ENCODE data around the gene FUNDC1.

Gene FUNDC1

DNA sequence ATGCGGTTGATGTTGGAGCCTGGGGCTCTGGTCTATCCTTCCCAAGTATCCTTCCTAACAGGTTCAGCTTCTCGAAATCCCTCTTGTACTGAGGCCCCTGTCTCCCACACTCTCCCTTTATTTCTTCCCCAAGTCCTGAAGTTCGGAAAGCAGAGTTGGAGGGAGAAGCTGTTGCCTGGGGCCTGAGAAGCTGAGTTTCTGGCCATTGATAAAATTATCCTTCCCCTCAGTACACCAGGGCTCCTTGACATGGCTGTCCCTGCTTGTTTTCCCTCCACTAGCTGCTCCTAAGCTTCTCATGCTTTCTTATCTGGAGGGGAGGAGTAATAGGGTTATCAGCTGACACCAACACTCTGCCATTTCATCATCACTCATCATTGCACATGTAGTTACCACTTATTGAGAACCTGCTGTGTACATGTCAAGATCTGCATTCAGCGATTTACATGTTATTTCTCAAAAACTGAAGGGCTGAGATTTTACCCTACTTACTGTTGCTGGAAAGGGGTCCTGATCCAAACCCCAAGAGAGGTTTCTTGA is 58.0 kb downstream of the FUNDC1 start:
- Histone ChIP-seq H3K4me3 (ENCODE audit: low read length) (no peak overlapping the region), H3K79me2 (ENCODE audit: low read length) (no peaks in the 10 kb centered on the region)
- TF ChIP-seq EZH2 (optimal IDR thresholded peaks at IDR 0.05; ENCODE audit: low read depth, low read length) (no peak), EZH2phosphoT487 (IDR thresholded peaks at IDR 0.05; ENCODE audit: low read length) (no peak)
- TF ChIP-seq, protein P1, sequence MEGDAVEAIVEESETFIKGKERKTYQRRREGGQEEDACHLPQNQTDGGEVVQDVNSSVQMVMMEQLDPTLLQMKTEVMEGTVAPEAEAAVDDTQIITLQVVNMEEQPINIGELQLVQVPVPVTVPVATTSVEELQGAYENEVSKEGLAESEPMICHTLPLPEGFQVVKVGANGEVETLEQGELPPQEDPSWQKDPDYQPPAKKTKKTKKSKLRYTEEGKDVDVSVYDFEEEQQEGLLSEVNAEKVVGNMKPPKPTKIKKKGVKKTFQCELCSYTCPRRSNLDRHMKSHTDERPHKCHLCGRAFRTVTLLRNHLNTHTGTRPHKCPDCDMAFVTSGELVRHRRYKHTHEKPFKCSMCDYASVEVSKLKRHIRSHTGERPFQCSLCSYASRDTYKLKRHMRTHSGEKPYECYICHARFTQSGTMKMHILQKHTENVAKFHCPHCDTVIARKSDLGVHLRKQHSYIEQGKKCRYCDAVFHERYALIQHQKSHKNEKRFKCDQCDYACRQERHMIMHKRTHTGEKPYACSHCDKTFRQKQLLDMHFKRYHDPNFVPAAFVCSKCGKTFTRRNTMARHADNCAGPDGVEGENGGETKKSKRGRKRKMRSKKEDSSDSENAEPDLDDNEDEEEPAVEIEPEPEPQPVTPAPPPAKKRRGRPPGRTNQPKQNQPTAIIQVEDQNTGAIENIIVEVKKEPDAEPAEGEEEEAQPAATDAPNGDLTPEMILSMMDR (IDR thresholded peaks at IDR 0.05; ENCODE audit: low read length), result no peak

DNA sequence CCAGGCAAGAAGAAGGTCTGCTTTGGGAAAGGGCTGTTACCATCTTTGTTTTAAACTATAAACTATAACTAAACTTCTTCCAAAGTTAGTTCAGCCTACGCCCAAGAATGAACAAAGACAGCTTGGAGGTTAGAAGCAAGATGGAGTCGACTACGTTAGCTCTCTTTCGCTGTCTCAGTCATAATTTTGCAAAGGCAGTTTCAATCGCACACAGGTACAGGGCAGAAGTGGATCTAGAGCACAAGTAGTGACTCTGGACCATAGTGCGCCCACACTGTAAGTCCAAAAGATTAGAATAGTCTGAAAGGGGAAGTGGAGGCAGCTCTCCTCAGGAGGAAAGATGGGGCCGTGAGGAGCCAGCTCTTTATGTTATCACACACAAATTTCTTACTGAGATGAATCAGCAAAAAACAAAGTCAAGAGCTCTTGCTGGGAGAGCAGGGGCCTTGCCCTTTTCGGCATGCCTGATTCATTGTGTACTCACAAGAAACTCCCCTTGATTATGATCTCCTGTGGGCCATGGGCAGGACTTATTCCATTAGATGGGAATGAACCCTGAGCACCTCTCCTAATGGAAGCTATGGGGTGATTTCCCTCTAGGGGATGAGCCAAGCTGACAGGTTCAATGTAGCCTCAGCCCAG is 58.6 kb downstream of the FUNDC1 start:
- DNase-seq, result no peak
- no peak overlapping the region for H3K9ac ChIP-seq (ENCODE audit: low read length)
- no peaks in the 10 kb centered on the region for H3K9me3 ChIP-seq (replicated peaks; ENCODE audit: insufficient read depth, low read length)
- no peaks in the 10 kb centered on the region for H3F3A ChIP-seq (ENCODE audit: insufficient read depth, low read length)
- H2AFZ ChIP-seq (ENCODE audit: low read length), result no peak overlapping the region
- H3K79me2 ChIP-seq (ENCODE audit: low read length), result no peaks in the 10 kb centered on the region
- no peak overlapping the region for H3K27ac ChIP-seq (ENCODE audit: low read length)
- H3K36me3 ChIP-seq (replicated peaks; ENCODE audit: insufficient read depth, low read length), result no peaks in the 10 kb centered on the region
- no peaks in the 10 kb centered on the region for H4K20me1 ChIP-seq (ENCODE audit: insufficient read depth, low read length)
- H3K27me3 ChIP-seq (replicated peaks; ENCODE audit: insufficient read depth, low read length), result no peaks in the 10 kb centered on the region
- TF ChIP-seq, protein P1 (IDR thresholded peaks at IDR 0.05; ENCODE audit: low read length), result no peak
- TF ChIP-seq EZH2phosphoT487 (IDR thresholded peaks at IDR 0.05; ENCODE audit: low read length) (no peak), EZH2 (optimal IDR thresholded peaks at IDR 0.05; ENCODE audit: low read depth, low read length) (no peak)
- H3K4me1 ChIP-seq (ENCODE audit: low read length), result no peaks in the 10 kb centered on the region
- H3K9me2 ChIP-seq (replicated peaks; ENCODE audit: insufficient read depth, low read length), result no peaks in the 10 kb centered on the region
- no peak overlapping the region for H3K4me2 ChIP-seq (ENCODE audit: low read depth, low read length)
- no peak overlapping the region for H3K4me3 ChIP-seq (ENCODE audit: low read length)

More for the DNA sequence above, 58.0 kb downstream of the FUNDC1 start:
- H3F3A ChIP-seq (ENCODE audit: insufficient read depth, low read length), result no peaks in the 10 kb centered on the region
- no peaks in the 10 kb centered on the region for H3K9me2 ChIP-seq (replicated peaks; ENCODE audit: insufficient read depth, low read length)
- no peak overlapping the region for H3K27ac ChIP-seq (ENCODE audit: low read length)
- H3K9me3 ChIP-seq (replicated peaks; ENCODE audit: insufficient read depth, low read length), result no peaks in the 10 kb centered on the region
- H3K9ac ChIP-seq (ENCODE audit: low read length), result no peak overlapping the region
- no peak overlapping the region for H2AFZ ChIP-seq (ENCODE audit: low read length)
- no peak overlapping the region for H3K4me2 ChIP-seq (ENCODE audit: low read depth, low read length)
- no peaks in the 10 kb centered on the region for H3K36me3 ChIP-seq (replicated peaks; ENCODE audit: insufficient read depth, low read length)
- H4K20me1 ChIP-seq (ENCODE audit: insufficient read depth, low read length), result no peaks in the 10 kb centered on the region
- no peaks in the 10 kb centered on the region for H3K4me1 ChIP-seq (ENCODE audit: low read length)
- no peak for DNase-seq
- no peaks in the 10 kb centered on the region for H3K27me3 ChIP-seq (replicated peaks; ENCODE audit: insufficient read depth, low read length)

DNA sequence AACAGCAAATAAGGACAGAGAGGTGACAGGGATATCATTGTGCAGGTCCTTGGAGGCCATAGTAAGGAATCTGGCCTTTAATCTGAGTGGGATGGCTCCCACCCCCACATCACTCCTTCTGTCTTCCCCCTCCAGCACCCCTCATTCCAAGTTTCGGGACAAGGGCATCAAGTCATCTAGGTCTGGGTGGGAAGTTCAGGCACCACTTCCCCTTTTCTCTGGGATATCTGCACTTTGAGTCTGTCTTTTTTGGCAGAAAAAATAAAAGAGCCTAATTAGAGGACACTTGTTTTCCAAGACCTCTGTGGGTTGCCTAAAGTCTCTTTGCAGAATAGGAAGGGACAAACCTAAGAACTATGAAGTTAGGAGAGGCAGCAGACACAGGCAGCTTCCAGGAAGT is 60.1 kb downstream of the FUNDC1 start:
- no peaks in the 10 kb centered on the region for H3F3A ChIP-seq (ENCODE audit: insufficient read depth, low read length)
- no peak overlapping the region for H3K9ac ChIP-seq (ENCODE audit: low read length)
- H3K9me3 ChIP-seq (replicated peaks; ENCODE audit: insufficient read depth, low read length), result no peaks in the 10 kb centered on the region
- no peak overlapping the region for H2AFZ ChIP-seq (ENCODE audit: low read length)
- no peak overlapping the region for H3K27ac ChIP-seq (ENCODE audit: low read length)
- no peaks in the 10 kb centered on the region for H3K9me2 ChIP-seq (replicated peaks; ENCODE audit: insufficient read depth, low read length)
- no peaks in the 10 kb centered on the region for H3K27me3 ChIP-seq (replicated peaks; ENCODE audit: insufficient read depth, low read length)
- TF ChIP-seq EZH2phosphoT487 (IDR thresholded peaks at IDR 0.05; ENCODE audit: low read length) (no peak), EZH2 (optimal IDR thresholded peaks at IDR 0.05; ENCODE audit: low read depth, low read length) (no peak)
- TF ChIP-seq, protein P1 (IDR thresholded peaks at IDR 0.05; ENCODE audit: low read length), result no peak
- DNase-seq, result no peak
- no peaks in the 10 kb centered on the region for H3K79me2 ChIP-seq (ENCODE audit: low read length)
- no peaks in the 10 kb centered on the region for H3K36me3 ChIP-seq (replicated peaks; ENCODE audit: insufficient read depth, low read length)
- H3K4me3 ChIP-seq (ENCODE audit: low read length), result no peak overlapping the region
- H4K20me1 ChIP-seq (ENCODE audit: insufficient read depth, low read length), result no peaks in the 10 kb centered on the region
- no peak overlapping the region for H3K4me2 ChIP-seq (ENCODE audit: low read depth, low read length)
- H3K4me1 ChIP-seq (ENCODE audit: low read length), result no peaks in the 10 kb centered on the region
